Measurements from ENCODE around the gene LUM.

The LUM gene

DNA sequence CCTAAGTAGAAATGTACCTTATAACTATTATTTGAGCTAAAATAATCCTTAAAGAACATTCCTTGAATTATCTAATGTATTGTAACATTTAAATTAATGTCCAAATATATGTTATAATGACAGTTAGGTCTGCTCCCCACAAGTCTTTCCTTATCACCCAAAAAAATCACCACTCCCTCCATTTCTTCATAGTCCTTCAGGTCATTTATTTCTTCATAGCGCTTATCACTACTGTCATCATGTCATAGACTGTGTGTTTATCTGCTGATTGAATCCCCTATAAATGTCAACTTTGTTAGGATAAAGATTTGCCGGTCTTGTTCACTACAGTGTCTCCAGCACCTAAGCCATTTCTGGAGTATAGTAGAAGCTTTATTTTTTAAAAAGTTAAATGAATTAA is 12.0 kb downstream of the LUM start:
- no peak for TF ChIP-seq CTCF (IDR thresholded peaks at IDR 0.05; ENCODE audit: low read depth, low read length)
- DNase-seq (ENCODE audit: low read depth, low spot score), result no peak
- no peak overlapping the region for H3K4me3 ChIP-seq (ENCODE audit: low read depth, low read length)
- in situ Hi-C loops (cut with HindIII; ENCODE audit: low sequenced_read_pairs), result no loop called here

DNA sequence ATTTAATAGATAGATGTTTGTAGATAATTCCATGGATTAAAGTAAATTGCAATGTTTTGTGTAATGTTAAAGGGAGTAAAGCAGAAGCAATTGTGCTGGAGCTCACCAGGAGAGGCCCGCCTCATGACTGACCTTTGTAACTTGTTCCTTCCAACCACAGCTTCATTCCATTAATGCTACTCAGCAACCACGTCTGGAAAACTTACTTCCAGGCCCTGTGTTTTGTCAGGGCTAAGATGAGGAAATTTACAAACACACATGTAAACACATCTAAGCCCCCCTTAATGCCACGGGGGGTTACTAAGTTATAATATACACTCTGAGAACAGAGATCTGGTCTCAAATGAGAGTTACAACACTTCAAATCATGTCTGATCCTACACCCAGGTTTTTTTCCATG is 12.4 kb downstream of the LUM start:
- in situ Hi-C loops (cut with HindIII; ENCODE audit: low sequenced_read_pairs), result no loop called here
- TF ChIP-seq CTCF (IDR thresholded peaks at IDR 0.05; ENCODE audit: low read depth, low read length), result no peak
- H3K4me3 ChIP-seq (ENCODE audit: low read depth, low read length), result no peak overlapping the region
- DNase-seq (ENCODE audit: low read depth, low spot score), result peak; percentile 95

- in situ Hi-C loops (cut with HindIII; ENCODE audit: low sequenced_read_pairs), result no loop called here
- H3K4me3 ChIP-seq (ENCODE audit: low read depth, low read length), result no peak overlapping the region
- DNase-seq (ENCODE audit: low read depth, low spot score), result no peak
- no peak for TF ChIP-seq CTCF (IDR thresholded peaks at IDR 0.05; ENCODE audit: low read depth, low read length)
Observed at GRCh38 chr12:91098461-91098860, 12.8 kb downstream of the LUM start.

DNA sequence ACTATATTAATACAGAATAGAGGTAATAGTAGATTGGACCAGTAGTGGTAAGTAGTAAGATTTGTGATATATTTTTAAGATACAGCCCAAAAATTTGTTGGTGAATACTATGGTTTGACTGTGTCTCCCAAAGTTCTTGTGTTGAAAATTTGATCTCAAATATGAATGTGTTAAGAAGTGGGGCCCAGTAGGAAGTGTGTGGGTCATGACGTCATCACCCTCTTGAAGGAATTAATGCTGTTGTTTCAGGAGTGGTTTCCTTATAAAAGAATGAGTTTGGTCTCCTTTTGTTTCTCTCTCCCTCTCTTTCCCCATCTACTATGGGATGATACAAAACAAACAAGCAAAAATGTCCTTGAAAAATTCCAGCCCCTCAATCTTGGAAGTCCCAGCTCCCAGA is 16.3 kb downstream of the LUM start:
- no peak overlapping the region for H3K4me3 ChIP-seq (ENCODE audit: low read depth, low read length)
- TF ChIP-seq CTCF (IDR thresholded peaks at IDR 0.05; ENCODE audit: low read depth, low read length), result no peak
- DNase-seq (ENCODE audit: low read depth, low spot score), result no peak
- in situ Hi-C loops (cut with HindIII; ENCODE audit: low sequenced_read_pairs), result no loop called here

DNA sequence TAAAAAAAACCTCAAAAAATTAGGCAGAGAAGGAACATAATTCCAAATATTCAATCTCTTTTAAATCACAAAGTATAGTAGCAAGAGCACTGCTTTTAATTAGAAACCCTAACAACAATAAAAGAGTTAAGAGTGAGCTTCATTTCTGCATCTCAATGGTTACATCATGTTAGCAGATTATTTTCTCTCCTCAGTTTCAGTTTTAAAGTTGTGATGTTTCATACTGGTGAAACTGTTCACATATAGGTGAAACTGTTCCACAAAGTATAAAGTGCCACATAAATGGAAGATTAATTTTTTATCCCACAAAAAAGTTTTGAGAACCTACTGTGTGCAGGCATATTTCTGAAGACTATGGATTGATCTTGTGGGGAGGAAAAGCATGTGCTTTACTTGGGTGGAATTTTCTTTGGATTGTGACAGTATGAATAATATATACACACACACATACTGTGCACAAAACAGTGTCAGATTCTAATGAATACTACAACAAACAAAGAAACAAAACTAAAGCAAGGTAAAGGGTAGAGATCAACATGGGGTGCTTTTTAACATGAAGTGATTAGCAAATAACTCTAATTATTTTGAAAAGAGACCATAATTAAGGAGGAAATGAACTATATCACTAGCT is 17.1 kb downstream of the LUM start:
- TF ChIP-seq CTCF (IDR thresholded peaks at IDR 0.05; ENCODE audit: low read depth, low read length), result no peak
- in situ Hi-C loops (cut with HindIII; ENCODE audit: low sequenced_read_pairs), result no loop called here
- no peak overlapping the region for H3K4me3 ChIP-seq (ENCODE audit: low read depth, low read length)
- peak; percentile 42 for DNase-seq (ENCODE audit: low read depth, low spot score)

- DNase-seq (ENCODE audit: low read depth, low spot score), result no peak
- TF ChIP-seq CTCF (IDR thresholded peaks at IDR 0.05; ENCODE audit: low read depth, low read length), result no peak
- H3K4me3 ChIP-seq (ENCODE audit: low read depth, low read length), result no peak overlapping the region
- in situ Hi-C loops (cut with HindIII; ENCODE audit: low sequenced_read_pairs), result no loop called here
Observed at GRCh38 chr12:91093341-91093740, 18.0 kb downstream of the LUM start.

Measured in astrocyte of the spinal cord (primary cell).